BE2C (cell line): ENCODE measurements around the gene DPPA3.

Experiments used
- DNase-seq: peaks from one replicate; pipeline ENCODE4 v3.0.0-alpha.2; 2020
- H3K27me3 ChIP-seq: fragments of 250-450 bp; sonication (Bioruptor Pico); 2 replicates; pipeline ENCODE4 v1.5.1; 2020; ENCODE audit warnings: mild to moderate bottlenecking
- H3K36me3 ChIP-seq: fragments of 250-450 bp; sonication (Bioruptor Pico); 2 replicates; pipeline ENCODE4 v1.5.1; 2020; ENCODE audit warnings: mild to moderate bottlenecking
- H3K4me1 ChIP-seq: fragments of 250-450 bp; sonication (Bioruptor Pico); 2 replicates; pipeline ENCODE4 v1.5.1; 2020
- H3K4me3 ChIP-seq: 2 replicates; pipeline ENCODE4 v1.5.1; 2011; ENCODE audit warnings: low read depth, low read length
- H3K9me3 ChIP-seq: fragments of 250-450 bp; sonication (Bioruptor Pico); 2 replicates; pipeline ENCODE4 v1.5.1; 2020
- TF ChIP-seq, protein P1 (sequence below): IDR thresholded peaks from 2 replicates; pipeline ENCODE4 v1.5.1; 2012; ENCODE audit warnings: mild to moderate bottlenecking, low read depth, low read length

Gene DPPA3

DNA sequence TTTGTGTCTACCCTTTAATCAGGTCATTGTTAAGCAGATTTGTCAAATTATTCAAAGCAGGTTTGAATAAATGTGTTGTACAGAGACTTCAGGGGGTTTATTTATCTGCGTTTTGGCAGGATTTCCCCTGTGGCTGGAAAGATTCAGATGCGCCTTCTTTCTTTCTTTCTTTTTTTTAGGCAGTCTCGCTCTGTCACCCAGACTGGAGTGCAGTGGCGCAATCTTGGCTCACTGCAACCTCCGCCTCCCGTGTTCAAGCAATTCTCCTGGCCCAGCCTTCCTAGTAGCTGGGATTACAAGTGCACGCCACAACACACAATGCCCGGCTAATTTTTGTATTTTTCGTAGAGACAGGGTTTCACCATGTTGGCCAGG is 47.5 kb downstream of the DPPA3 start:
- H3K4me3 ChIP-seq = no peak overlapping the region
- H3K4me1 ChIP-seq = no peaks in the 10 kb centered on the region
- DNase-seq = no peak
- H3K27me3 ChIP-seq = no peaks in the 10 kb centered on the region
- H3K9me3 ChIP-seq = no peaks in the 10 kb centered on the region
- no peaks in the 10 kb centered on the region for H3K36me3 ChIP-seq
- TF ChIP-seq, protein P1, sequence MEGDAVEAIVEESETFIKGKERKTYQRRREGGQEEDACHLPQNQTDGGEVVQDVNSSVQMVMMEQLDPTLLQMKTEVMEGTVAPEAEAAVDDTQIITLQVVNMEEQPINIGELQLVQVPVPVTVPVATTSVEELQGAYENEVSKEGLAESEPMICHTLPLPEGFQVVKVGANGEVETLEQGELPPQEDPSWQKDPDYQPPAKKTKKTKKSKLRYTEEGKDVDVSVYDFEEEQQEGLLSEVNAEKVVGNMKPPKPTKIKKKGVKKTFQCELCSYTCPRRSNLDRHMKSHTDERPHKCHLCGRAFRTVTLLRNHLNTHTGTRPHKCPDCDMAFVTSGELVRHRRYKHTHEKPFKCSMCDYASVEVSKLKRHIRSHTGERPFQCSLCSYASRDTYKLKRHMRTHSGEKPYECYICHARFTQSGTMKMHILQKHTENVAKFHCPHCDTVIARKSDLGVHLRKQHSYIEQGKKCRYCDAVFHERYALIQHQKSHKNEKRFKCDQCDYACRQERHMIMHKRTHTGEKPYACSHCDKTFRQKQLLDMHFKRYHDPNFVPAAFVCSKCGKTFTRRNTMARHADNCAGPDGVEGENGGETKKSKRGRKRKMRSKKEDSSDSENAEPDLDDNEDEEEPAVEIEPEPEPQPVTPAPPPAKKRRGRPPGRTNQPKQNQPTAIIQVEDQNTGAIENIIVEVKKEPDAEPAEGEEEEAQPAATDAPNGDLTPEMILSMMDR = no peak
